ENCODE data around the gene HEATR3.

Gene HEATR3

DNA sequence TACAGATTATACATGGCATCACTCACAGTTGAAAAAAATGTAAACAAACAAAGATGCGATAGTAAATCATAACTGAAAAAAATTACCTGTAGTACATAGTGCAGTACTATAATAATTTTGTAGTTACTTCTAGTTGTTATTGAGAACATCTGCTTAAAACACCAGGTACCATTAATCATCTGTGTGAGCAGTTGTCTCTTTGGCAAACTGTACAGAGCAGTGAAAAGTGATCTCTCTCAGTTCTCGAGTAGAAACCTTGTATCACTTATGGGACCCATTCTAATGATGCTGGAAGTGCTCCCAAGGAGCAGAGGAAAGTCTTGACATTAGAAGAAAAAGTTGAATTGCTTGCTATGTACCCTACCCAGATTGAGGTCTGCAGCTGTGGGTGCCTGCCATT lies 78.4 kb downstream of the HEATR3 start:
- no peak for DNase-seq (ENCODE audit: low spot score)
- TF ChIP-seq, protein P1, sequence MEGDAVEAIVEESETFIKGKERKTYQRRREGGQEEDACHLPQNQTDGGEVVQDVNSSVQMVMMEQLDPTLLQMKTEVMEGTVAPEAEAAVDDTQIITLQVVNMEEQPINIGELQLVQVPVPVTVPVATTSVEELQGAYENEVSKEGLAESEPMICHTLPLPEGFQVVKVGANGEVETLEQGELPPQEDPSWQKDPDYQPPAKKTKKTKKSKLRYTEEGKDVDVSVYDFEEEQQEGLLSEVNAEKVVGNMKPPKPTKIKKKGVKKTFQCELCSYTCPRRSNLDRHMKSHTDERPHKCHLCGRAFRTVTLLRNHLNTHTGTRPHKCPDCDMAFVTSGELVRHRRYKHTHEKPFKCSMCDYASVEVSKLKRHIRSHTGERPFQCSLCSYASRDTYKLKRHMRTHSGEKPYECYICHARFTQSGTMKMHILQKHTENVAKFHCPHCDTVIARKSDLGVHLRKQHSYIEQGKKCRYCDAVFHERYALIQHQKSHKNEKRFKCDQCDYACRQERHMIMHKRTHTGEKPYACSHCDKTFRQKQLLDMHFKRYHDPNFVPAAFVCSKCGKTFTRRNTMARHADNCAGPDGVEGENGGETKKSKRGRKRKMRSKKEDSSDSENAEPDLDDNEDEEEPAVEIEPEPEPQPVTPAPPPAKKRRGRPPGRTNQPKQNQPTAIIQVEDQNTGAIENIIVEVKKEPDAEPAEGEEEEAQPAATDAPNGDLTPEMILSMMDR (IDR thresholded peaks at IDR 0.05; ENCODE audit: extremely low read depth, missing control alignments): no peak

DNA sequence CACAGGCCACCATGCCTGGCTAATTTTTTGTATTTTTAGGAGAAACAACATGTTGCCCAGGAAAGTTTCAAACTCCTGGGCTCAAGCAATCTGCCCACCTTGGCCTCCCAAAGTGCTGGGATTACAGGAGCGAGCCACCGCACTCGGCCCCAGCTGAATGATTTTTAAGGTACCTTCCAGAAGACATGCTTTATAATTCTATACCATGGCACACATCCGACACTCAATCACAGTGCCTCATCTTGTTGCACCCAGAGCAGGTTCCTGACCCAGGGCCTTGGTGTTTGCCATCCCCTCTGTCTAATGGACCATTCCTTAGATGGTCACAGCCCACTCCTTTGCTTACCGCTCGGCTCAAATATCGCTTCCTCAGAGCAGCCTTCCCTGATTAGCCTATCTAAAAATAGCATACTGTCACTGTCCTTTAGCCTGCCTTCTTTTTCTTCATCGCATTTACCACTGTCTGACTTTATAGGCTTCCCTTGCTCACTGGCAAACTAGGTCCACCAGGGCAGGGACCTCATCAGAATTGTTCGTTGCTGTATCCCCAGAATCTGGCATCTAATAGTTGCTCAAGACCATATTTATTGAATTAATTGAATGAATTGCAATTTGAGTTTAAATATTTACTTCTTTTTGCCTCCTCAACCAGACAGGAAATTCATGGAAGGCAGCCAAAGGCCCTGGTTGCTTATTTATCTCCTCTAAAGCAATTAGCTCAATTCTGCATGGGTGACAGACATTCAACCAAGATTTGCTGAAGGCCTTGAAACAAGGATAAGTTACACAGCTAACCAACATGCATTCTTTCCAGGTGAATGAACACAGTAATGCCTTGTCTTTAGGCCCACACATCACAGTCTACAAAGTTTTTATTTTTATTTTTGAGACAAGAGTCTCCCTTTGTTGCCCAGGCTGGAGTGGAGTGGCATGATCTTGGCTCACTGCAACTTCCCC lies 81.0 kb downstream of the HEATR3 start:
- DNase-seq (ENCODE audit: low spot score): no peak
- TF ChIP-seq, protein P1 (IDR thresholded peaks at IDR 0.05; ENCODE audit: extremely low read depth, missing control alignments): no peak

DNA sequence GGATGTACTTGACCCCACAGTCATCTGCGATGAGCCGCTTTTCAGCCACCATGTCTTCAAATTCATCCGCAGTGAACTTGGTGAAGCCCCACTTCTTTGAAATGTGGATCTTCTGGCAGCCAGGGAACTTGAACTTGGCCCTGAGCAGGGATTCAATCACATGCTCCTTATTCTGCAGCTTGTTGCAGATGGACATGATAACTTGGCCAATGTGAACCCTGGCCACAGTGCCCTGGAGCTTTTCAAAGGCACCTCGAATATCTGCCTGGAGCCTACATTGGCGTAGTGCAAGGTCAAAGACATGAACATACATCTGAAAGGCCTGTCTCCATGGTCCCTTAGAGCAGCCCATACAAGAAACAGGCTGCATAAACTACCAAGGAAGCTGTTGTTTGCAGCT lies 85.6 kb downstream of the HEATR3 start:
- DNase-seq (ENCODE audit: low spot score): no peak
- TF ChIP-seq, protein P1 (IDR thresholded peaks at IDR 0.05; ENCODE audit: extremely low read depth, missing control alignments): no peak

DNA sequence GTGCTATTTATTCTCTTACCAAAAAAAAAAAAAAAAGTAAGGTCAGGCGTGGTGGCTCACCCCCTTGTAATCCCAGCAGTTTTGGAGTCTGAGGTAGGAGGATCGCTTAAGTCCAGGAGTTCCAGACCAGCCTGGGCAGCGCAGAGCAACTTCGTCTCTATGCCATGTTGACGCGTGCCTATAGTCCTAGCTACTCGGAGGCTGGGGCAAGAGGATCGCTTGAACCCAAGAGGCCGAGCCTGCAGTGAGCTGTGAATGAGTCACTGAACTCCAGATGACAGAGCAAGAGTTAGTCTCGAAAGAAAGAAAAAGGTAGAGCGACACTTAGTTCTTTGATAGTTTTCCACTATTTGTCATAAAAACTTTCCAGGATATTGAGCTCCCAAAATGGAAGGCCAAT lies 86.0 kb downstream of the HEATR3 start:
- no peak for DNase-seq (ENCODE audit: low spot score)
- TF ChIP-seq, protein P1 (IDR thresholded peaks at IDR 0.05; ENCODE audit: extremely low read depth, missing control alignments): no peak

DNA sequence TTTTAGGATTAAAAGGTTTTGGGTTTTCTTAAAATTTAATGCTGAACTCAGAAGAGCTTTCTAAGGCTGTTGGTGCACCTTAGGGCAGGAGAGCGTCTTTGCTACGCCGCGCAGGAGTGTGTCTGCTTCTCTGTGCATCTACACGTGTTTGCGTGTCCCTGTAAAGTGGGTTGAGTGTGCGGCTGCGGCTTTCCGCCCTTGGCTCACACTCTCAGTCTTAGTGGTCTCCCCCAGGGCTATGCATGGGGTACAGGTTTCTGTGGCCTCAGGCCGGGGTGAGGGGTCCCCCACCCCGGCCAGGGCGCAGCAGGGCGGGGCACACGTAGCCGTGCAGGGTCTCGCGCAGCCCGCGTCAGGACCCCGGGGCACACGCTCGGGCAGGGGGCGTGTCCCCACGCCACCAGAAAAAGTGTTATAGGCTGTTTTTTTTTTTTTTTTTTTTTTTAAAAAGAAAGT lies 86.6 kb downstream of the HEATR3 start:
- TF ChIP-seq, protein P1 (IDR thresholded peaks at IDR 0.05; ENCODE audit: extremely low read depth, missing control alignments): no peak
- DNase-seq (ENCODE audit: low spot score): peak; percentile 82

DNA sequence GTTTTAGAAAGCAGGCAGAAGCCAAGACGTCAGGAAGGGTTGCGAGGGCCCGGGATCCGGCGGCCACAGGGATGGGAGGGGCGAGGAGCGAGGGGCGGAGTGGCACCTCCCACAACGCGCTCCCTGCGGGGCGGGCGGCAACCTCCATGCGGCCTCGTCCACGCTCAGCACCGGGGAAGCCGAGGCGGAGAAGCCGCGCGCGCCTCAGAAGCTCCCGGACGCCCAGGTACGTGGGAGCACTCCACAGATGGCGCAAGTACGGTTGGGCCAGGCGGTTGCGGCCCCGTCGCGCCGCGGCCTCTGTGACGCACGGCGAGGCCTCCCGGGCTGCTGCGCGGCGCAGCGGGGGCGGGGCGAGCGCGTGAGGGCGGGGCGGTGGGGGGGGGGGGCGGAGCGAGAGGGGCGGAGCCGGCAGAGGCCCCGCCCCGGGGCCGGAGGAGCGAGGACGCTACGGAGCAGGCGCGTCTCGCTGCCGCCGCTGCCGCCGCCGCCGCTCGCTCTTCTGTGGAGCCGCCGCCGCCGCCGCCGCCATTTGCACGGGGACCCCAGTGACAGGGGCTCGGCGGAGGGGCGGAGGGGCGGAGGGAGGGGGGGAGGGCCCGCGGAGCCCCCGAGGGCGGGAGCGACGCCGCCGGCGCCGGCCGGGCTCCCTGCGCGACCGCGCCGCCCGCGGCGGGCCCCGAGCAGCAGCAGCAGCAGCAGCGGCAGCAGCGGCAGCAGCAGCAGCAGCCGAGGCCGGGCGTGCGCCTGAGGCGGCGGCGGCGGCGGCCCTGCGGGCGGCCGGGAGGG lies 87.2 kb downstream of the HEATR3 start, which contains the start of gene TENT4B:
Gene TENT4B, plus strand, starts transcription at position 500 of the 789 bp plus-strand sequence. CDS start 316 bp downstream, outside the sequence.
- TF ChIP-seq, protein P1 (IDR thresholded peaks at IDR 0.05; ENCODE audit: extremely low read depth, missing control alignments): no peak
- DNase-seq (ENCODE audit: low spot score): peak; percentile 99
